OCI-LY1 (cell line): ENCODE data around the gene NECTIN1.

Source experiments
- EZH2 ChIP-seq: fragments of 200-600 bp; sonication (generic), shearing (Covaris generic); IDR thresholded peaks from 2 replicates; pipeline ENCODE4 v1.8.0; 2017; ENCODE audit warnings: borderline replicate concordance, mixed run types, mild to moderate bottlenecking, antibody characterized with exemption, low read length, moderate library complexity, mixed read lengths
- TF ChIP-seq, protein P1 (sequence below): fragments of 200-600 bp; sonication (generic), shearing (Covaris generic); IDR thresholded peaks from 2 replicates; pipeline ENCODE4 v1.5.1; 2017; ENCODE audit warnings: mild to moderate bottlenecking, antibody characterized with exemption, low read length, moderate library complexity, mixed read lengths

DNA sequence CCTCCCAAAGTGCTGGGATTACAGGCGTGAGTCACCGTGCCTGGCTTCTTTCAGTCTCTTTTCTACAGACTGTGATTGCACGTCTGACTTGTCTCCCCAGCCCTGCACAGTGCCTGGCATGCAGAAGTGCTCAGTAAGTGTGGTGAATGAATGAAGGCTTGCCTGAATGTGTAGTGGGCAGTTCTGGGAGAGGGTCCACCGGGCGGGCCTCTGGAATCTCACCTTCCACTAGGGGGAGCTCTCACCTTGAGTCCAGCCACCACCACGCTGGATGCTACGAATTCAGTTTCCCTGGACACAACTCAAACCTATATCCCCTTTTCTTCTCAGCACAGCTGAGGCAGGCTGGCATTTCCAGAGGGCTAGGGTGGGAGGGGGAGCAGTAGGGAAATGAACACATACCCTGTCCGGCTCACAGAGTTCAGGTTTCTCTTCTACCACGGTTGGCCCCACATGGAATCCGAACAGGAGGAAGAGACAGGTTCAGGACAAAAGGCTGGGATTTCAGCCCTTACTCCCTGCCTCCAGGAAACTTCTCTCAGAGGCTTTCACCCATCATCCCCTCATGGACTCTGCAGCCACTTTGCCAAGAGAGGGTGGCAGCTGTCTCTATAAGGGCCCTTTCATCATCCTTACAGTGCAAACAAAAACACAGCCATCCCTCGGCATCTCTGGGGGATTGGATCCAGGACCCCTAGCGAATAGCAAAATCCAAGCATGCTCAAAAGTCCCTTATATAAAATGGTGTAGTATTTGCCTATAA lies 86.8 kb downstream of the NECTIN1 start:
- TF ChIP-seq, protein P1, sequence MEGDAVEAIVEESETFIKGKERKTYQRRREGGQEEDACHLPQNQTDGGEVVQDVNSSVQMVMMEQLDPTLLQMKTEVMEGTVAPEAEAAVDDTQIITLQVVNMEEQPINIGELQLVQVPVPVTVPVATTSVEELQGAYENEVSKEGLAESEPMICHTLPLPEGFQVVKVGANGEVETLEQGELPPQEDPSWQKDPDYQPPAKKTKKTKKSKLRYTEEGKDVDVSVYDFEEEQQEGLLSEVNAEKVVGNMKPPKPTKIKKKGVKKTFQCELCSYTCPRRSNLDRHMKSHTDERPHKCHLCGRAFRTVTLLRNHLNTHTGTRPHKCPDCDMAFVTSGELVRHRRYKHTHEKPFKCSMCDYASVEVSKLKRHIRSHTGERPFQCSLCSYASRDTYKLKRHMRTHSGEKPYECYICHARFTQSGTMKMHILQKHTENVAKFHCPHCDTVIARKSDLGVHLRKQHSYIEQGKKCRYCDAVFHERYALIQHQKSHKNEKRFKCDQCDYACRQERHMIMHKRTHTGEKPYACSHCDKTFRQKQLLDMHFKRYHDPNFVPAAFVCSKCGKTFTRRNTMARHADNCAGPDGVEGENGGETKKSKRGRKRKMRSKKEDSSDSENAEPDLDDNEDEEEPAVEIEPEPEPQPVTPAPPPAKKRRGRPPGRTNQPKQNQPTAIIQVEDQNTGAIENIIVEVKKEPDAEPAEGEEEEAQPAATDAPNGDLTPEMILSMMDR: peak; percentile 52
- TF ChIP-seq EZH2: no peak
